ENCODE measurements around the gene ZEB2. TPM values are rescaled to one million over a fixed set of nuclear protein-coding genes. Genes with fewer than 3 reads are reported as not detected.
A peak's percentile ranks its signal among the peaks of the same experiment; 100 is the strongest.

ZEB2 gene
- total and polyA plus RNA-seq, 2 of the 8 experiments (the other 6 are each of a cell fraction or from before 2014, with no cell fraction given) = 0.38 TPM; not detected in 1

- H3K27me3 ChIP-seq (replicated peaks in 1 of 4; ENCODE audit: control insufficient read depth in 3 of 4, extremely low read depth in 1 of 4, insufficient read depth in 3 of 4, low read length in 3 of 4) = peaks cover 44 to 70% (median 67%) of the 10 kb centered on the region in 4 experiments
- H3K4ac ChIP-seq (replicated peaks; ENCODE audit: insufficient read length, low read depth, low read length) = no peak overlapping the region
- no peak overlapping the region for H2BK20ac ChIP-seq (ENCODE audit: low read length)
- no peak overlapping the region for H2AFZ ChIP-seq (ENCODE audit: low read length)
- H2BK12ac ChIP-seq (ENCODE audit: low read depth, low read length) = no peak overlapping the region
- H4K5ac ChIP-seq (ENCODE audit: insufficient read length, low read depth, low read length) = no peak overlapping the region
- H3K4me3 ChIP-seq (ENCODE audit: extremely low read depth in 1 of 4, insufficient read depth in 2 of 4, low read depth in 3 of 4, low read length in 4 of 4) = peak overlapping the region; percentile 22 to 54 (median 42); a peak in 5 of 8 replicates
- H3K36me3 ChIP-seq (ENCODE audit: control insufficient read depth in 2 of 4, insufficient read depth in 4 of 4, low read length in 3 of 4) = no peaks in the 10 kb centered on the region
- ChIA-PET CTCF (ENCODE audit: partially characterized antibody) (interaction anchor here (1.7 kb wide), 1 partner anchor 9 kb away, joined by 4 read pairs; no protein-coding TSS in a partner anchor), POLR2A (ENCODE audit: partially characterized antibody) (interaction anchor here (0.8 kb wide), 1 partner anchor 11 kb away, joined by 3 read pairs; no protein-coding TSS in a partner anchor)
- H2AK5ac ChIP-seq (ENCODE audit: low read depth, low read length) = no peak overlapping the region
- no peak overlapping the region; a peak in 1 of 7 replicates for H3K9ac ChIP-seq (replicated peaks in 1 of 4; ENCODE audit: extremely low read depth in 1 of 4, low read depth in 3 of 4, low read length in 3 of 4)
- no peak overlapping the region for H3K14ac ChIP-seq (ENCODE audit: insufficient read length)
- no peaks in the 10 kb centered on the region for H3K79me2 ChIP-seq (ENCODE audit: control insufficient read depth in 1 of 2, insufficient read depth in 2 of 2, low read length in 2 of 2)
- no peak overlapping the region for H3K56ac ChIP-seq (replicated peaks; ENCODE audit: insufficient read length, low read depth, low read length)
- H3K27ac ChIP-seq (ENCODE audit: low read depth, low read length) = no peak overlapping the region
- no peak overlapping the region for H4K8ac ChIP-seq (ENCODE audit: extremely low read depth, insufficient read depth, low read length)
- H2BK120ac ChIP-seq (replicated peaks; ENCODE audit: low read depth, low read length) = no peak overlapping the region
- H3K79me1 ChIP-seq (ENCODE audit: low read depth, low read length) = no peaks in the 10 kb centered on the region
- H3K23me2 ChIP-seq (ENCODE audit: low read depth, low read length) = peaks cover 24% of the 10 kb centered on the region
- no peak overlapping the region for H2BK15ac ChIP-seq (ENCODE audit: low read length)
- H4K91ac ChIP-seq (replicated peaks; ENCODE audit: insufficient read length, low read length) = no peak overlapping the region
- H3K4me2 ChIP-seq (ENCODE audit: insufficient read depth in 1 of 2, low read depth in 2 of 2, low read length in 2 of 2) = peak overlapping the region; percentile 57 to 67
- no peaks in the 10 kb centered on the region for H3K9me3 ChIP-seq (ENCODE audit: insufficient read depth in 2 of 2, low read depth in 1 of 2, low read length in 1 of 2)
- no peak for DNase-seq (ENCODE audit: low read depth in 1 of 2, low spot score in 2 of 2)
- H3K18ac ChIP-seq (ENCODE audit: extremely low read depth, low read length) = no peak overlapping the region
- peaks cover 6 to 21% (median 9%) of the 10 kb centered on the region in 4 experiments; a peak in 6 of 7 replicates for H3K4me1 ChIP-seq (replicated peaks in 1 of 4; ENCODE audit: control insufficient read depth in 3 of 4, insufficient read depth in 4 of 4, low read length in 3 of 4)
- H2BK5ac ChIP-seq (ENCODE audit: low read depth, low read length) = no peak overlapping the region
- 24% methylated on average over 3 of the region's 3 CpGs; no CpG with 5 or more reads in 1 of the 2 experiments for WGBS, 2 experiments (ENCODE audit: extremely low coverage in 1 of 2, insufficient coverage in 1 of 2, insufficient read length in 1 of 2, insufficient replicate concordance in 2 of 2, low coverage in 1 of 2, low lambda C conversion rate in 2 of 2, missing lambda C conversion rate in 1 of 2)
- FAIRE-seq = no peak
- H4K20me1 ChIP-seq (replicated peaks in 1 of 2; ENCODE audit: control insufficient read depth in 1 of 2, insufficient read depth in 2 of 2, low read length in 2 of 2) = peaks cover 0 to 2% of the 10 kb centered on the region in 2 experiments
- no peak overlapping the region for H3K23ac ChIP-seq (ENCODE audit: insufficient read length)
Observed at GRCh38 chr2:144519597-144519933, 354 bp downstream of the ZEB2 start.
